ENCODE results near the gene VCY1B.
"Not testable (repeated sequence)": the region's sequence is repeated elsewhere in the genome, so short reads cannot be mapped to it uniquely, and the experiment has no call there.

The VCY1B gene

DNA sequence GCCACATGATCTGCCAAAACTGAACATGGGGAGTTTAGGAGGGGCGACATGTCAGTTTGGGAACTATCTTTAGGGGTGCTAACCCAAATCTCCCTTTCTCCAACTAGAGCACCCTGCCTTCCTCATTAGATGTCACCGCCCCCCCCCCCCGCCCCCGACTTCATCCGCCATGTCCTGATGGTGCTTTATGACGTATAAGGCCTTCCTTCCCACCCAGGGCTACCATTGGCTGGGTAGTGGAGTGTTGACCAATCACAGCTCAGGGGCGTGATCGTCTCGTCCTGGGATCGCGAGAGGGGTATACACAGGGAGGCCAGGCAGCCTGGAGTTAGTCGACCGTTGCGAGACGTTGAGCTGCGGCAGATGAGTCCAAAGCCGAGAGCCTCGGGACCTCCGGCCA, at the start of gene VCY1B:
VCY1B (plus strand) TSS at position 301 of the 400 bp plus-strand sequence; CDS start at position 364, 63 bp downstream.
- DNase-seq = not testable (repeated sequence)

DNA sequence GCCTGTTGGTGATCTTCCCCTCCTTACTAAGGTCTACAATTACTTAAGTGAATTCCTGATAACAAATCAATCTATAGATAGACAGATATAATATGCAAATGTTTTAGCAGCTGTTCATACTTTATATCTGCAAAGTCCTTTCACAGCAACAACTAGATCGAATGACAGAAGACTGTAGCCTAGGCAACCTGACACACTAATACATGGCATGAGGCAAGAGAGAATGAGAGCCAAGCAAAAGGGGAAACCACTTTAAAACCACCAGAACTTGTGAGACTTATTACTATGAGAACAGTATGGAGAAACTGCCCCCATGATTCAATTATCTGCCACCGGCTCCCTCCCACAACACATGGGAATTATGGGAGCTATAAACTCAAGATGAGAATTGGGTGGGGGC, 44.1 kb upstream of the VCY1B start:
- DNase-seq = not testable (repeated sequence)

DNA sequence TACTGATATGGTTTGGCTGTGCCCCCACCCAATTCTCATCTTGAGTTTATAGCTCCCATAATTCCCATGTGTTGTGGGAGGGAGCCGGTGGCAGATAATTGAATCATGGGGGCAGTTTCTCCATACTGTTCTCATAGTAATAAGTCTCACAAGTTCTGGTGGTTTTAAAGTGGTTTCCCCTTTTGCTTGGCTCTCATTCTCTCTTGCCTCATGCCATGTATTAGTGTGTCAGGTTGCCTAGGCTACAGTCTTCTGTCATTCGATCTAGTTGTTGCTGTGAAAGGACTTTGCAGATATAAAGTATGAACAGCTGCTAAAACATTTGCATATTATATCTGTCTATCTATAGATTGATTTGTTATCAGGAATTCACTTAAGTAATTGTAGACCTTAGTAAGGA, 25.6 kb upstream of the VCY1B start:
- not testable (repeated sequence) for DNase-seq

DNA sequence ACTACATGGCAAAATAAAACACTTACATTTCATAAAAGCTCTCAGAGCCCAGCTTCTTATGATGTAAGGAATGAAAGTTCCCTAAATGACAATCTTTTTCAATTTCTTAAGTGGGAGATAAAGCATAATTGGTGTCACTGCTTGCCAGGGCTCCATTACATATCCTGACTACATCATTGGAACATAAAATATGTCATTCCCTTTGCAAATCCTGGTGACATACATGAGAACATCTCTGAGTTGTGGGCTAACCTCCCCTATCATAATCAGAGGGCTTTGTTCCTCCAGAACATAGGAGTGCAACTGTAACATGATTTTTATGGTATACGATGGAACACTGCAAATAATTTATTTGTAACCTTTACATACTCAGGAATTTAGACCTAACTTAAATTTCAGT, 29.9 kb downstream of the VCY1B start:
- DNase-seq = no peak

Measured in KG1 (cell line).